NB4 (cell line): ENCODE data around the gene WWP2.
"Not testable (repeated sequence)": the region's sequence is repeated elsewhere in the genome, so short reads cannot be mapped to it uniquely, and the experiment has no call there.

Source experiments
- MYC ChIP-seq: IDR thresholded peaks from 2 replicates; pipeline ENCODE4 v1.6.1; 2011; ENCODE audit warnings: low read depth, low read length
- POLR2A ChIP-seq: IDR thresholded peaks from 2 replicates; pipeline ENCODE4 v1.6.1; 2011; ENCODE audit warnings: mild to moderate bottlenecking; ENCODE audit not compliant: insufficient read length; ENCODE audit errors: extremely low read depth
- TF ChIP-seq, protein P1 (sequence below): IDR thresholded peaks from one replicate; pipeline ENCODE4 v1.5.1; 2012; ENCODE audit warnings: low read depth, low read length
- TF ChIP-seq, protein P2 (sequence below): IDR thresholded peaks from 2 replicates; pipeline ENCODE4 v1.6.1; 2011; ENCODE audit warnings: low read depth, low read length

DNA sequence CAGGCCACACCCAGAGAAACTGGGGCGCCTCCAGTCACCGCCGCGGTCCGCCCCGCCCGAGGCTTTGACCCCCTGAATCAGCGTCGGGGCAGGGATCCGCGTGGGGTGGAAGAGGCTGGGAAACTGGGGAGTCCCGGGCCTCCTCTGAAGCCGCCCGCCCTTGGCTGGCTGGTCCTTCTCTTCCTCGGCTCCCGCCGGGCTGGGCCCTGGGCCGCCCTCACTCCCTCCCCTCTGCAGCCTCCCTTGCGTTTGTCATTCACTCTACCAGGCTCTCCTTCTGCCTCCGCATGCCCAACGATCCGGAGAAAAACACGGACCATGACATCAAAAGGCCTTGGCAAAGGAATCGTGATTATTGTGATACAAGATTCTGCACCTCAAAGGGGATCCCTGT lies 203.5 kb downstream of the WWP2 start:
- TF ChIP-seq, protein P1, sequence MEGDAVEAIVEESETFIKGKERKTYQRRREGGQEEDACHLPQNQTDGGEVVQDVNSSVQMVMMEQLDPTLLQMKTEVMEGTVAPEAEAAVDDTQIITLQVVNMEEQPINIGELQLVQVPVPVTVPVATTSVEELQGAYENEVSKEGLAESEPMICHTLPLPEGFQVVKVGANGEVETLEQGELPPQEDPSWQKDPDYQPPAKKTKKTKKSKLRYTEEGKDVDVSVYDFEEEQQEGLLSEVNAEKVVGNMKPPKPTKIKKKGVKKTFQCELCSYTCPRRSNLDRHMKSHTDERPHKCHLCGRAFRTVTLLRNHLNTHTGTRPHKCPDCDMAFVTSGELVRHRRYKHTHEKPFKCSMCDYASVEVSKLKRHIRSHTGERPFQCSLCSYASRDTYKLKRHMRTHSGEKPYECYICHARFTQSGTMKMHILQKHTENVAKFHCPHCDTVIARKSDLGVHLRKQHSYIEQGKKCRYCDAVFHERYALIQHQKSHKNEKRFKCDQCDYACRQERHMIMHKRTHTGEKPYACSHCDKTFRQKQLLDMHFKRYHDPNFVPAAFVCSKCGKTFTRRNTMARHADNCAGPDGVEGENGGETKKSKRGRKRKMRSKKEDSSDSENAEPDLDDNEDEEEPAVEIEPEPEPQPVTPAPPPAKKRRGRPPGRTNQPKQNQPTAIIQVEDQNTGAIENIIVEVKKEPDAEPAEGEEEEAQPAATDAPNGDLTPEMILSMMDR: not testable (repeated sequence)
- not testable (repeated sequence) for TF ChIP-seq POLR2A, MYC
- TF ChIP-seq, protein P2, sequence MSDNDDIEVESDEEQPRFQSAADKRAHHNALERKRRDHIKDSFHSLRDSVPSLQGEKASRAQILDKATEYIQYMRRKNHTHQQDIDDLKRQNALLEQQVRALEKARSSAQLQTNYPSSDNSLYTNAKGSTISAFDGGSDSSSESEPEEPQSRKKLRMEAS: not testable (repeated sequence)
